ENCODE results near the gene SENP8.

SENP8 gene

DNA sequence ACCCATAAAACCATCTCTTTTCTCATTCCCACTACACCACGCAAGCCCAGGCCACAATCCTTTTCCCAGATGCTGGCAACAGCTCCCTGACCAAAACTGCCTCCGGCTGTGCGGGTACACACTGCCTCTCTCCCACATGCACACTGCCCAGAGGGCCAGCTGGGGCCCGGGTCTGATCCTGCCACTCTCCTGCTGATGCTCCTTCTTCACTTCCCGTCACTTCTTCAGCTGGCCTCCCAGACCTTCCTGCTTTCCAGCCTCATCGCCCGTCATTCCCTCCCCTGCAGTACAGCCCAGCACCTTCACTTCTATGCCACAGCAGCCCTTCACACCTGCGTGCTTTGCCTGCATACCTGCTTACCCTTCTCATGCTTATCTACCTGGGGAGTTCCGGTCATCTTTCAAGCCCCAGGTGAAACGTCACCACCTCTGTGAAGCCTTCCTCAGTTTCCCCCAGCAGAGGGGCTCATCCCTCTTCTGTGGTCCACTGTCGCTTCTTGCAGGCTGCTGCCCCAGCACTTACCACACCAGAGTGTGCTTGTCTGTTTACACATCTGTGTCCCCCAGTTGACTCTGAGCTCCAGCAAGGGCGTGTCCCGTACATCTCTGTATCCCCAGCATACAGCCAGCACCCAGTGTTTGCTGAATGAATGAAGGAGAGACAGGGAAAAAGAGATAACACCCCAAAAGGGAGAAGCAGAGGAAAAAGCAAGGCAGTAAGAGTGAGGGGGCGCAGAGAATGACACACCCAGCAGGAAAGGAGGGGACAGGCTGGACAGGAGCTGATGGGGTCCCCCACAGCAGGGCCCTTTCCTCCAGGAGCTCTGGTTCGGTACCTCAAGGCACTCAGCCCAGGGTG is 57.2 kb downstream of the SENP8 start:
- DNase-seq (ENCODE audit: low read depth): no peak

DNA sequence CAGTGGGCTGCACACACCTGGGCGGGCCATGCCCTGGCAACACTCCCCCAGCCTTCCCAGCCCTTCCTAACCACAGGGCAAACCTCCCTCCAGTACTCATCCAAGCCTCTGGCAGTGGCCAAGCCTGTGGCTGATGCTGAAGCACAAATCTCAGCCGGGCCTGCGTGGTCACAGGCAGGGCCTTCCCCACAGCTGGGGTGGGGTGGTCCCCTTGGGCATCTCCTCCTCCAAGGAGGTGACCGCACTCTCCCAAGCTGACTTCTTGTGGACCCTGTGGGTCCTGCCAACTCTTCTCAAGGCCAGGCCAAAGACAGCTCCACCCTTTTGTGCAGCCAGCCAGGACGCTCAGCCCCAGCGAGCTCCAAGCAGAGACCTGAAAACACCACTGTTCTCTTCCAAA is 58.0 kb downstream of the SENP8 start:
- no peak for DNase-seq (ENCODE audit: low read depth)

DNA sequence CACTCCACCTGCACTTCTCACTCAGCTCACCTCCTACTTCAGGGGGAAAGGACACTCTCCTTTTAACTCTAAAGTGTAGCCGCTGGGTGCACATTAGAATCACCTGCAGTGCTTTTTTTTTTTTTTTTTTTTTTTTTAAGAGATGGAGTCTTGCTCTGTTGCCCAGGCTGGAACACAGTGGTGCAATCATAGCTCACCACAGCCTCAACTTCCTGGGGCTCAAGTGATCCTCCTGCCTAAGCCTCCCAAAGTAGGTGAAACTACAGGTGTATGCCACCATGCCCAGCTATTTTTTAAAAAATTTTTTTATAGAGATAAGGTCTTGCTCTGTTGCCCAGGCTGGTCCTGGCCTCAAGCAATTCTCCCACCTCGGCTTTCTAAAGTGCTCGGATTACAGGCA is 58.5 kb downstream of the SENP8 start:
- no peak for DNase-seq (ENCODE audit: low read depth)

DNA sequence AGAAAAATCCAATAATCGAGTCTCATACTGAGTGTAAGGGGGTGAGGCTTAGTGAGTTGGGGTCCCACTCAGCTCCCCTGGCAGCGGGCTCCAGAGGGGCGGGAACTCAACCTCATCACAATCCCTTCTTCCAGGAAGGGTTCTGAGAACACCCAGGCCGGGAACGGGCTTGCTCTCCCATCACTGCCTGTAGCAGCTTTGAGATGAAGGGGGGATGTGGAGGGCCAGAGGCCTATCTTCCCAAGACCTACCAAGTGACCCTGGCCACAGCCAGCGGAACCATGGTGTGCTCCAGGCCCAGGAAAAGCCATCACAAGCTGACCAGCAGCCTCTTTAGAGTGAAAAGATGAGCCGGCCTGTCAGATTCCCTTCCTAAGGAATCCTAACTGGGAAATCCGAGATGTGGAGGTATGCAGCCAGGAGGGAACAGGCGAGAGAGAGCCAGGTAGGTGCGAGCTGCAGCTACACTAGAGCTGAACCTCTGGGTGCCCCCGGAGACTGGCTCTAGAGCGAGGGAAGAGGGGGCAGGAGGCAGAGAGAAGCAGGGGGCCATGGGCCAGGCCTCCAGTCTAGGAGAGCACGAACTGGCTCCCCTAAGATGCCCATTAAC is 60.9 kb downstream of the SENP8 start:
- no peak for DNase-seq (ENCODE audit: low read depth)

DNA sequence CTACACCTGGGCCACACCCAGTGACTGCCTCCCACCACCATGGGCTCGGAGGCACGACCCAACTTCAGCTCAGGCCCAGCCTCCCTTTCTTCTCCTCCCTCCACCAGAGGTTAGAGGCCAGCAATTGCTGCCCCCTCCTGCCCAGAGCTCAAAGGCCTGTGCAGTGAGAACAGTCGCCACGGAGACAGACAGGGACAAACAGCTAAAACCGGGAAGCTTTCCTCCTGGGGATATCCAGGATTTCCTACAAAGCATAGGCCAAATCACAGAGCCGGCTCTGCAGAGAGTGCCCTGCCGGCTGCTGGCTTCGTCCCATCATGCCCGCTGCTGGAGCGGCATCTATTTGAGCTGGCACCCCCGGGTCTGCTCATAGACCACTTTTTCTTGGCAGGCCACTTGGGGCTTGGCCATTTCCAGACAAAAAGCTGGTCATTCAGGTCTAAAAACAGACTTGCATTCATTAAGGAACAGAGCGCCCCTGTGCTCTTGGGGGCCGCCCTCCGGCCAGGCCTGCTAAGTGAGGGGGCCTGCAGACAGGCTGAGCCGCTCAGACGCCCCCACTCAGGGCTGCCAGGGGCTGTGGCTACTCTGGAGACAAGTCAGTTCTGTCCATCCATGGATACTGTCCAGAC is 61.9 kb downstream of the SENP8 start:
- no peak for DNase-seq (ENCODE audit: low read depth)

DNA sequence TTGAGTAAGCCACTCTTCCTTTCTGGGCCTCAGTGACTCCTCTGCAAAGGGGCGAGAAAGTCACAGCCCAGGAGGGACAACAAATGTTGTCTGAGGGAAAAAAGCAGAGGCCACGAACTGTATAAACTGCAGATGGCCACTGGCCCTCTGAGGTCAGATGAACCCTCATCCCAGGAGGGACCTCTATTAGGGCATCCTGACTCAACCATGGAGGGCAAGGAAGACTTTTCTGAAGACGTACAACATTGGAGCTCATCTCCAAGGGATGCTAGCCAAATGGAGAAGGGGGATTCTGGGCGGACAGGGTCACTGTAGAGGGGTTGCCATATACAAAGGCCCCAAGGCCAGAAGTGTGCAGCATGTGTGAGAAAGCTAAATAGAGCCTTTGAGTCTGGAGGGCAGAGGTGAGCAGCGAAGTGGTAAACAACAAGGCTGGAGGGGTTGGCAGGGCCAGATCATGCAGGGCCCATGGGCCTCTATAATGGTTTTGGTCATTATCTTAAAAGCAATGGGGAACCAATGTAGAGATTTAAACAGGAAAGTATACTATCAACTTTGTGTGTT is 62.6 kb downstream of the SENP8 start:
- no peak for DNase-seq (ENCODE audit: low read depth)

DNA sequence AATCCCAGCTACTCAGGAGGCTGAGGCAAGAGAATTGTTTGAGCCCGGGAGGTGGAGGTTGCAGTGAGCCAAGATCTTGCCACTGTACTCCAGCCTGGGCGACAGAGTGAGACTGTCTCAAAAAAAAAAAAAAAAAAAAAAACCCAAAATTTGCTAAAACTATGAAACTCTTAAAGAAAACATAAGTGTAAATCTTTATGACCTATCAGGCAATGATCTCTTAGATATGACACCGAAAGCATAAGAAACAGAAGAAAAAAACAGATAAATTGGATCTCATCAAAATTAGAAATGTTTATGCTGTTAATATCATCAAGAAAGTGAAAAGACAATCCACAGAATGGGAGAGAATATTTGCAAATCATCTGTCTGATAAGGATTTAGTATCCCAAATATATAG is 64.0 kb downstream of the SENP8 start:
- DNase-seq (ENCODE audit: low read depth): no peak

DNA sequence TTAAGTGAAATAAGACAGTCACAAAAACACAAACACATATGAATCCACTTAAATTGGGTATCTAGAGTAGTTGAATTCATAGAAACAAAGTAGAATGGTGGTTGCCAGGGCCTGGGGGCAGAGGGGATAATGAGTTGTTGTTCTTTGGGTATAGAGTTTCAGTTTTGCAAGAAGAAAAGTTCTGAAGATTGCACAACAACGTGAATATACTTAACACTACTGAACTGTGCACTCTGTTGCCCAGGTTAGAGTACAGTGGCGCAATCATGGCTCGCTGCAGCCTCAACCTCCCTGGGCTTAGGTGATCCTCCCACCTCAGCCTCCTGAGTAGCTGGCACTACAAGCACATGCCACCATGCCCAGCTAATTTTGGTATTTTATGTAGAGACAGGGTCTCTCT is 64.5 kb downstream of the SENP8 start:
- no peak for DNase-seq (ENCODE audit: low read depth)

DNA sequence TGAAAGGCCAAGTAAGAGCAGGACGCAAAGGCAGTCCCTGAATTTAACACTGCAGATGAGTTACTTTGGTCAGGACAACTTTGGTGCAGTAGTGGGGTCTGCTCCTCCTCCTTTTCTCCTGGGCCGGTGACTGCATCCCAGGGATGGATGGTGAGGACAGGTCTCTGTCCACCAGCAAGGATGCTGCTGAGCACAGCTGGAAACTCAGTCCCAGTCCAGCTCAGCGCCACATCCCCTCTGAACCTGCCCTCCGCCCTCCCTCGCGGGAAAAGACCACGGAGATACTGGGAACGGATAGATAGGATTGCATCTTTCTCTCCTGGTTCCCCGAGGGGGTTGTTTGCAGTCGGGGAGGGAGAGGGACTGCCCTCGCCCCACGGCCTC is 65.6 kb downstream of the SENP8 start:
- DNase-seq (ENCODE audit: low read depth): no peak

DNA sequence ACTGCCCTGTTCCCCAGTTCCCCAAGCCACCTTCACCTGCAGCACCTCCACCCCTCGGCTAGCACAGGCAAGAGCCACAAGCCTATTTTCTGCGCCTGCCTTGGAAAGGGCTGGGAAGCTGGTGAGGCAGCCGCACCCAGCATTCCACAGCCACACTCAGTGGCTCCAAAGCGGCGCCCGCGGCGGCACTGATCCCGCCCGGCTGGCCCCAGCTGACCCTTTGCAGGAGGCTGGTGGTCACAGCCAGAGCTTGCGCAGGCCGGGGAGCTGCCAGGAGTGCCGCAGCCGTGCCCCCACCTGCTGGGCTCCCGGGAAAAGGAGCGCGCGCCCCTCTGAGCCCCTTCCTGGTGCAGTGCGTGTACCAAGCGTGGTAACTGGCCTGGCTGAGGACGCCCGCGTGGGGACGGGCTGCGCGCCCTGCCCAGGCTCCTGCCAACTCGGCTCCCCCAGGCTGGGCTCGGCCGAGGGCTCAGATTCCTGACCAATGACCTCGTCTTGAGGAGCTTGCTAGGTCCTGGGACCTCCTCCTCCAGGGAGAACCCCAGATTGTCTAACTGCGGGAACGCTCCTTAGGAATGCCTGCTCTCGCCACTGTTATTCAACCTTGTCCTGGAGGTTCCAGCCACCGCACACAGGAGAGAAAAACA is 66.1 kb downstream of the SENP8 start:
- no peak for DNase-seq (ENCODE audit: low read depth)

DNA sequence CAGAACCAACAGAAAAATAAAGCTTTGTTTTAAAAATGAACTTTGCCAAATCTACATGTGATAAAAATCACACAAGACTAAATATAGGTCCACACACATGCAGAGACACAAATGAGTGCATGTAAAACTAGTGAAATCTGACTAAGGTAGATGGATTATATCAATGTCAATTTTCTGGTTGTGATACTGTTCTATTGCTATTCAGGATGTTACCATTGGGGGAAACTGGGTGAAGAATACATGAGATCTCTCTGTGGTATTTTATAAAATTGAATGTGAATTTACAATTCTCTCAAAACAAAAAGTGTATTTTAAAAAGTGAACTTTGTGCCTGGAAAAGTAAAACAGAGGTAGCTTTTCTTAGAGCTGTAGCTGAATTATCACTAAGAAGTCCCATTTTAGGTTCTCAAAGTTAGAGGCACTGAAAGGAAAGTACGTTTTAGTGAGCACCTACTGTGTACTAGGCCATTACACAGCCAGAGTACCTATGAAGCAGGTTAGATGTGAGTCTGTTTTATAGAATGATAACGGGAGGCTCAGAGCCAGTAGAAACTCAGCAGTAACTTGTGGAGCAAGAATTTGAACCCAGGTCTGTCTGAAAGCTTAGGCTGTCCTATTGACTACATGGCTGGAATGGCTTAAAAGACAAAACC is 71.2 kb downstream of the SENP8 start:
- DNase-seq (ENCODE audit: low read depth): no peak

DNA sequence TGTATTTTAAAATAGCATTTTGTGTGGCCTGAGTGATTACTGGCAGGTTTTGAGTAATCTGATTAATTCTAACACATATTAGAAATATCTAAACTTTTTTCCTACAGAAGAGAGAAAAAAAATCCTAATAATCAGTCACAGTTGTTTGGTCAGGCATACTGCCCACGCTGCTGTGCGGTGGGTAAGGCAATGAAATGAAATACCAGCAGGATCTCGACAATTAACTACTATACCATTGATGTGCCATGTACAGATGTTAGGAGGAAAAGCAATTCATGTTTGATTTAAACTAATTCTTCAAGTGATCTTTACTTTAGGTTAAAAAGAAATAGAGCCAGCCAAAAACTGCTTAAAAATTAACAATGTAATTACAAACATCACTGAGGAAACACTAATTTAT is 74.2 kb downstream of the SENP8 start:
- no peak for DNase-seq (ENCODE audit: low read depth)
